ENCODE measurements around the gene TRIM3. TPM values are rescaled to one million over a fixed set of nuclear protein-coding genes. Genes with fewer than 3 reads are reported as not detected.

Gene TRIM3
- total RNA-seq, 1 experiment from 2014 or later: 13.4 TPM

DNA sequence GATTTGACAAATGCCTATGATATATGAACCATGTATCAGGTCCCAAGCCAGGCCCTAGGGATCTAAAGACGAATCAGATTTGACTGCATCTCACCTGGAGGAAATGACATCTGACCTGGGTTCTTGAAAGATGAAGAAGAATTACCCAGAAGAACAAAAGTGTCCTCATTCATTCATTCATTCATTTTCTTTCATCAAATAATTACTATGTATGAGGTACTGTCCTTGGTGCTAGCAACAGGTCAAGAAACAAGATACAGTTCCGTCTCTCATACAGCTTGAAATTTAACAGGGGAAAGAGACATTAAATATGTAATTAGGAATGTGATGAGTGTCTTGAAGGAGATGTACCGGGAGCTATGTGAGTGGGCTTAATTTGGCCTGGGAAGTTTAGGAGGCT is 53.1 kb downstream of the TRIM3 start:
- Histone ChIP-seq H3K27ac (ENCODE audit: low read depth, low read length) (no peak overlapping the region), H3K4me1 (ENCODE audit: control insufficient read depth in 1 of 2, insufficient read depth in 2 of 2, low read length in 2 of 2) (peaks cover 3 to 5% of the 10 kb centered on the region in 2 experiments; a peak in 2 of 4 replicates), H3K9me3 (ENCODE audit: control insufficient read depth in 1 of 2, insufficient read depth in 1 of 2, low read depth in 1 of 2, low read length in 2 of 2) (no peaks in the 10 kb centered on the region), H3K4me3 (replicated peaks in 1 of 2; ENCODE audit: low read depth in 1 of 2, low read length in 2 of 2) (no peak overlapping the region), H3K9ac (ENCODE audit: low read length) (no peak overlapping the region), H4K20me1 (ENCODE audit: insufficient read depth) (no peaks in the 10 kb centered on the region), H3K4me2 (ENCODE audit: low read length) (no peak overlapping the region), H3K36me3 (ENCODE audit: control insufficient read depth in 1 of 2, insufficient read depth in 2 of 2, low read length in 2 of 2) (no peaks in the 10 kb centered on the region), H2AFZ (ENCODE audit: low read depth, low read length, poor library complexity, severe bottlenecking) (no peak overlapping the region), H3K9me2 (ENCODE audit: insufficient read depth) (no peaks in the 10 kb centered on the region), H3K27me3 (ENCODE audit: insufficient read depth, low read length) (peaks cover 12% of the 10 kb centered on the region), H3K79me2 (ENCODE audit: insufficient read depth, low read length) (no peaks in the 10 kb centered on the region)
- DNase-seq (ENCODE audit: low read depth, low spot score) (no peak), ATAC-seq (no peak)
- RAD21 ChIA-PET (ENCODE audit: low non-redundant PET in 1 of 2, low total read pairs in 2 of 2, uncharacterized antibody in 2 of 2, unreplicated experiment in 2 of 2): no interaction called here
- no peak for TF ChIP-seq MAX (IDR thresholded peaks at IDR 0.05)
- TF ChIP-seq CBX3 (IDR thresholded peaks at IDR 0.05; ENCODE audit: low read depth): no peak
- TF ChIP-seq RAD21 (IDR thresholded peaks at IDR 0.05; ENCODE audit: low read depth): no peak
- no peak for TF ChIP-seq TCF7L2 (IDR thresholded peaks at IDR 0.05; ENCODE audit: borderline replicate concordance, extremely low read depth, insufficient read depth, insufficient read length)
- TF ChIP-seq EZH2phosphoT487 (IDR thresholded peaks at IDR 0.05; ENCODE audit: borderline replicate concordance): no peak
- no peak for TF ChIP-seq FOSL1 (IDR thresholded peaks at IDR 0.05; ENCODE audit: low read depth)
- TF ChIP-seq EGR1 (IDR thresholded peaks at IDR 0.05; ENCODE audit: low read depth): no peak
- TF ChIP-seq SP1 (IDR thresholded peaks at IDR 0.05; ENCODE audit: low read depth): no peak
- TF ChIP-seq, protein P1, sequence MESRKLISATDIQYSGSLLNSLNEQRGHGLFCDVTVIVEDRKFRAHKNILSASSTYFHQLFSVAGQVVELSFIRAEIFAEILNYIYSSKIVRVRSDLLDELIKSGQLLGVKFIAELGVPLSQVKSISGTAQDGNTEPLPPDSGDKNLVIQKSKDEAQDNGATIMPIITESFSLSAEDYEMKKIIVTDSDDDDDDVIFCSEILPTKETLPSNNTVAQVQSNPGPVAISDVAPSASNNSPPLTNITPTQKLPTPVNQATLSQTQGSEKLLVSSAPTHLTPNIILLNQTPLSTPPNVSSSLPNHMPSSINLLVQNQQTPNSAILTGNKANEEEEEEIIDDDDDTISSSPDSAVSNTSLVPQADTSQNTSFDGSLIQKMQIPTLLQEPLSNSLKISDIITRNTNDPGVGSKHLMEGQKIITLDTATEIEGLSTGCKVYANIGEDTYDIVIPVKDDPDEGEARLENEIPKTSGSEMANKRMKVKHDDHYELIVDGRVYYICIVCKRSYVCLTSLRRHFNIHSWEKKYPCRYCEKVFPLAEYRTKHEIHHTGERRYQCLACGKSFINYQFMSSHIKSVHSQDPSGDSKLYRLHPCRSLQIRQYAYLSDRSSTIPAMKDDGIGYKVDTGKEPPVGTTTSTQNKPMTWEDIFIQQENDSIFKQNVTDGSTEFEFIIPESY (IDR thresholded peaks at IDR 0.05; ENCODE audit: extremely low read depth, insufficient replicate concordance, low read length): no peak
- TF ChIP-seq, protein P2, sequence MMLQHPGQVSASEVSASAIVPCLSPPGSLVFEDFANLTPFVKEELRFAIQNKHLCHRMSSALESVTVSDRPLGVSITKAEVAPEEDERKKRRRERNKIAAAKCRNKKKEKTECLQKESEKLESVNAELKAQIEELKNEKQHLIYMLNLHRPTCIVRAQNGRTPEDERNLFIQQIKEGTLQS (IDR thresholded peaks at IDR 0.05): no peak
- no peak for TF ChIP-seq ZNF274 (IDR thresholded peaks at IDR 0.05; ENCODE audit: low read depth, low read length)
- TF ChIP-seq SIN3A (IDR thresholded peaks at IDR 0.05; ENCODE audit: low read depth): no peak
- TF ChIP-seq, protein P3, sequence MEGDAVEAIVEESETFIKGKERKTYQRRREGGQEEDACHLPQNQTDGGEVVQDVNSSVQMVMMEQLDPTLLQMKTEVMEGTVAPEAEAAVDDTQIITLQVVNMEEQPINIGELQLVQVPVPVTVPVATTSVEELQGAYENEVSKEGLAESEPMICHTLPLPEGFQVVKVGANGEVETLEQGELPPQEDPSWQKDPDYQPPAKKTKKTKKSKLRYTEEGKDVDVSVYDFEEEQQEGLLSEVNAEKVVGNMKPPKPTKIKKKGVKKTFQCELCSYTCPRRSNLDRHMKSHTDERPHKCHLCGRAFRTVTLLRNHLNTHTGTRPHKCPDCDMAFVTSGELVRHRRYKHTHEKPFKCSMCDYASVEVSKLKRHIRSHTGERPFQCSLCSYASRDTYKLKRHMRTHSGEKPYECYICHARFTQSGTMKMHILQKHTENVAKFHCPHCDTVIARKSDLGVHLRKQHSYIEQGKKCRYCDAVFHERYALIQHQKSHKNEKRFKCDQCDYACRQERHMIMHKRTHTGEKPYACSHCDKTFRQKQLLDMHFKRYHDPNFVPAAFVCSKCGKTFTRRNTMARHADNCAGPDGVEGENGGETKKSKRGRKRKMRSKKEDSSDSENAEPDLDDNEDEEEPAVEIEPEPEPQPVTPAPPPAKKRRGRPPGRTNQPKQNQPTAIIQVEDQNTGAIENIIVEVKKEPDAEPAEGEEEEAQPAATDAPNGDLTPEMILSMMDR (IDR thresholded peaks at IDR 0.05 in 2 of 3, conservative IDR thresholded peaks at IDR 0.05 in 1 of 3; ENCODE audit: borderline replicate concordance in 1 of 3, insufficient read depth in 1 of 3, low read depth in 2 of 3, low read length in 2 of 3): no peak
- CTCF ChIA-PET: no interaction called here
- POLR2A ChIA-PET: no interaction called here
- no TSS peak for BruUV-seq (replicated peaks)
- intact Hi-C loops (cut with micrococcal nuclease): no loop called here
